ENCODE data around the gene RCCD1.
A peak's percentile ranks its signal among the peaks of the same experiment; 100 is the strongest.

The RCCD1 gene

DNA sequence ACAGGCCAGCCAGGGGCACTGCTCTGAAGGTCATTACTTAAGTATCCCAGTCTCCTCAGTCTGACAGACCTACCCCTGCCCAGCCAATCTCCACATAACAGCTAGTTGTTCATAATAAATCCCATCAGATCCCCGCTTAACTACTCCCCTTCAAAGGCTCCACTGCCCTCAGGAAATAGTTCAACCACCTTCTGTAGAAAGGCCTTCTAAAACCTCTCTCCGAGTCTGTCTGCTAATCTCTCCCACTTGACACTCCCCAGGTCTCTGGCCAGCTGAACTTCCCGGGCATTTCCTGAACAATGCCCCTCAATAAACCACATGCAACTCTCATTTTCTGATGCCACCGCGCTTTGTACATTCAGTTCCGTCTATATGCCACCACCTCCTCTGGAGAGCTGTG, 33.6 kb downstream of the RCCD1 start:
- Histone ChIP-seq H3K4me3 (ENCODE audit: low read depth, low read length) (peak overlapping the region; percentile 1; the same call in 1 of the 2 replicates), H3K36me3 (peaks cover 37% of the 10 kb centered on the region), H3K27ac (peak overlapping the region; percentile 78), H3K27me3 (ENCODE audit: insufficient read depth, low read depth, severe bottlenecking) (no peaks in the 10 kb centered on the region), H3K9me3 (ENCODE audit: severe bottlenecking) (no peaks in the 10 kb centered on the region)
- peak; percentile 77 for DNase-seq
- TF ChIP-seq, protein P1, sequence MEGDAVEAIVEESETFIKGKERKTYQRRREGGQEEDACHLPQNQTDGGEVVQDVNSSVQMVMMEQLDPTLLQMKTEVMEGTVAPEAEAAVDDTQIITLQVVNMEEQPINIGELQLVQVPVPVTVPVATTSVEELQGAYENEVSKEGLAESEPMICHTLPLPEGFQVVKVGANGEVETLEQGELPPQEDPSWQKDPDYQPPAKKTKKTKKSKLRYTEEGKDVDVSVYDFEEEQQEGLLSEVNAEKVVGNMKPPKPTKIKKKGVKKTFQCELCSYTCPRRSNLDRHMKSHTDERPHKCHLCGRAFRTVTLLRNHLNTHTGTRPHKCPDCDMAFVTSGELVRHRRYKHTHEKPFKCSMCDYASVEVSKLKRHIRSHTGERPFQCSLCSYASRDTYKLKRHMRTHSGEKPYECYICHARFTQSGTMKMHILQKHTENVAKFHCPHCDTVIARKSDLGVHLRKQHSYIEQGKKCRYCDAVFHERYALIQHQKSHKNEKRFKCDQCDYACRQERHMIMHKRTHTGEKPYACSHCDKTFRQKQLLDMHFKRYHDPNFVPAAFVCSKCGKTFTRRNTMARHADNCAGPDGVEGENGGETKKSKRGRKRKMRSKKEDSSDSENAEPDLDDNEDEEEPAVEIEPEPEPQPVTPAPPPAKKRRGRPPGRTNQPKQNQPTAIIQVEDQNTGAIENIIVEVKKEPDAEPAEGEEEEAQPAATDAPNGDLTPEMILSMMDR (IDR thresholded peaks at IDR 0.05; ENCODE audit: low read depth, low read length) = no peak

DNA sequence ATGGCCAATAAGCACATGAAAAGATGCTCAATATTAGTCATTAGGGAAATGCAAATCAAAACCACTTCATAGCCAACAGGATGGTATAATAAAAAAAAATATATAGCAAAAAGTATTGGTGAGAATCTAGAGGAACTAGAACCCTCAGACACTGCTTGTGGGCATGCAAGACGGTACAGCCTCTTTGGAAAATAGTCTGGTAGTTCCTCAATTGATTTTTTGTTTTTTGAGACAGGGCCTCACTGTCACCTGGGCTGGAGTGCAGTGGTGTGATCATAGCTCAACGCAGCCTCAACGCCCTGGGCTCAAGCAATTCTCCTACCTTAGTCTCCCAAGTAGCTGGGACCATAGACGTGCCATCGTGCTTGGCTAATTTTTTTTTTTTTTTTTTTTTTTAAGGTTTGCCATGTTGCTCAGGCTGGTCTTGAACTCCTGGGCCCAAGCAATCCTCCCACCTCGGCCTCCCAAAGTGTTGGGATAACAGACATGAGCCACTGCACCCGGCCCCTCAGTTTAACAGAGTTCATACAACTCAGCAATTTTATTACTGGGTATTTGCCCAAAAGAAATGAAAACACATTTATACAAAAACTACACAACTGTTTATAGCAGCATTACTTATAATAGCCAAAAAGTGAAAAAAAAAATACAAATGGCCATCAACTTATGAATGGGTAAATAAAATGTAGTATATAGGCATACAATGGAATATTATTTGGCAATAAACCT, 34.5 kb downstream of the RCCD1 start:
- TF ChIP-seq, protein P1 (IDR thresholded peaks at IDR 0.05; ENCODE audit: low read depth, low read length) = no peak
- no peaks in the 10 kb centered on the region for H3K27me3 ChIP-seq (ENCODE audit: insufficient read depth, low read depth, severe bottlenecking)
- no peak for DNase-seq
- no peak overlapping the region for H3K4me3 ChIP-seq (ENCODE audit: low read depth, low read length)
- H3K36me3 ChIP-seq = peaks cover 29% of the 10 kb centered on the region
- H3K9me3 ChIP-seq (ENCODE audit: severe bottlenecking) = no peaks in the 10 kb centered on the region
- peak overlapping the region; percentile 78 for H3K27ac ChIP-seq

DNA sequence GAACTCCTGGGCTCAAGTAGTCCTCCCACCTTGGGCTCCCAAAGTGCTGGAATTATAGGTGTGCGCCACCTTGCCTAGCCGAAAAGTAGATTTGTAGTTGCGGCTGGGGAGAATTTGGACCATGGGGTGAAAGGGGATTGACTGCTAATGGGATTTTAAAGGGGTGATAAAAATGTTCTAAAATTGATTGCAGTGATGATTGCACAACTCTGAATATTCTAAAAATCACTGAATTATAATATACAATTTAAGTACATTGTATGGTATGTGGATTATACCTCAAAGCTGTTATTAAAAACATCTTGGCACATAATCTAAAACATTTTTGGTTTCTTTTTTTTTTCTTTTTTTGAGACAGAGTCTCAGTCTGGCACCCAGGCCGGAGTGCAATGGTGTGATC, 35.8 kb downstream of the RCCD1 start:
- no peak for DNase-seq
- Histone ChIP-seq H3K27me3 (ENCODE audit: insufficient read depth, low read depth, severe bottlenecking) (no peaks in the 10 kb centered on the region), H3K27ac (no peak overlapping the region), H3K9me3 (ENCODE audit: severe bottlenecking) (no peaks in the 10 kb centered on the region), H3K4me3 (ENCODE audit: low read depth, low read length) (no peak overlapping the region), H3K36me3 (peaks cover 24% of the 10 kb centered on the region)
- TF ChIP-seq, protein P1 (IDR thresholded peaks at IDR 0.05; ENCODE audit: low read depth, low read length) = no peak

DNA sequence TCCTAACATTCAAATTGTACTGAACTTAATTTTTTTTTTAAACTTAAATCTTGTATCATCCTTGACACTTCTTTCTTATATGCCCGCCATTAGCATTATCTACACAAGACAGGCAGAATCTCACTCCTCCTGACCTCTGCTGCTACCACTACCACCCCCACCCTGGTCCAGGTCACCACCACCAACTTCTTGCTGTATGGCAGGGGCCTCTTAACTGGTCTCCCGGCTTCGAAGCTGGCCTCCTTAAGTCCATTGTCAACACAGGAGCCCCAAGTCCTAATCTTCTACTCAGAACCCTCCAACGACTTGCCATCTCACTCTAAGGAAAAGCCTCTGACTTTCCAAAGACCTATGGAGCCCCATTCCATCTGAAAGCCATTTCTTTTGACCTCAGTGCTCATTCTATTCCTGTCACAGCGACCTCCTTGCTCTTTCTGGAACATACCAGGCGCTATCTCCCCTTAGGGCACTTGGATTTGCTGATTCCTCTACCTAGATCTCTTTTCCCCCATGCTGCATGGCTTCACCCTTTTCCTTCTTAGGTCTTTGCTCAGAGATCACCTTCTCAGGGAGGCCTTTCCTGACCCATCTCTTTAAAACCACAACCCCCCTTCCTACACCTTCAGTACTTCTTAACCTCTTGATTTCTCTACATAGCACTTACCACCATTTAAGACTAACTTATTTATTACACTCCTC, 37.1 kb downstream of the RCCD1 start:
- Histone ChIP-seq H3K9me3 (ENCODE audit: severe bottlenecking) (no peaks in the 10 kb centered on the region), H3K27me3 (ENCODE audit: insufficient read depth, low read depth, severe bottlenecking) (no peaks in the 10 kb centered on the region), H3K4me3 (ENCODE audit: low read depth, low read length) (no peak overlapping the region), H3K36me3 (peaks cover 16% of the 10 kb centered on the region), H3K27ac (no peak overlapping the region)
- DNase-seq = no peak
- TF ChIP-seq, protein P1 (IDR thresholded peaks at IDR 0.05; ENCODE audit: low read depth, low read length) = no peak

DNA sequence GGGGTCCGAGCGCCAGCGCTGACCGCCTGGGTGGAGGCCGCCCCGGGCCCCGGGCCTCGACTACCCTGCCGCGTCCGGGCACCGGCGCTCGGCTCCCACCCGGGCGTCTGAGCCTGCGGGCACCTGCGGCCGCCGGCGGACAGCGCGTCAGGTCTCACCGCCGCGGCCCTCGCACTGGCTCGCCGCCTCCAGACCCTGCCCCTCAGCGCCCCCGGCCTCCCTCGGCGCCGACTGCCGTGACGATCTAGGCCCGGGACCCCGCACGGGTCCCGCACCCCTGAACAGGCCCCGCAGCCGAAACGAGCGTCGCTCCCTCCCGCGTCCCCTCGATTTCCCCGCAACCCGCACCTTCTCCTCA, 39.4 kb downstream of the RCCD1 start:
- H3K27ac ChIP-seq = peak overlapping the region; percentile 99
- no peak for DNase-seq
- TF ChIP-seq, protein P1 (IDR thresholded peaks at IDR 0.05; ENCODE audit: low read depth, low read length) = no peak
- no peaks in the 10 kb centered on the region for H3K9me3 ChIP-seq (ENCODE audit: severe bottlenecking)
- H3K4me3 ChIP-seq (ENCODE audit: low read depth, low read length) = peak overlapping the region; percentile 86
- H3K36me3 ChIP-seq = peaks cover 38% of the 10 kb centered on the region
- no peaks in the 10 kb centered on the region for H3K27me3 ChIP-seq (ENCODE audit: insufficient read depth, low read depth, severe bottlenecking)

All from WERI-Rb-1 (cell line).